WTC11 (cell line): Measurements from ENCODE around the gene GCDH. TPM values are rescaled to one million over a fixed set of nuclear protein-coding genes. Genes with fewer than 3 reads are reported as not detected.

Experiments used
- ATAC-seq: fragments of 200-7000 bp; cut with Tn5 transposase; 2 replicates; pipeline ENCODE4 v1.10.0; 2021; ENCODE audit warnings: mild to moderate bottlenecking, moderate library complexity
- CTCF ChIA-PET: fragments of 300-600 bp; sonication (Branson Sonifier 250); formaldehyde crosslinking; loops from one replicate; lab custom pipeline; 2021; ENCODE audit warnings: antibody characterized with exemption; lab: Charles Lee
- POLR2A ChIA-PET: fragments of 350-600 bp; sonication (Branson Sonifier 250); formaldehyde crosslinking; loops from one replicate; lab custom pipeline; 2021; ENCODE audit warnings: antibody characterized with exemption; lab: Charles Lee
- DNase-seq: peaks from one replicate; pipeline ENCODE4 v3.0.0; 2021; ENCODE audit warnings: low spot score
- H3K27ac Mint-ChIP-seq: 2 replicates; pipeline ENCODE4 v1.8.0; 2021; ENCODE audit warnings: mixed read lengths
- H3K27me3 Mint-ChIP-seq: 2 replicates; pipeline ENCODE4 v1.8.0; 2021; ENCODE audit warnings: low read depth, mild to moderate bottlenecking, moderate library complexity, mixed read lengths
- H3K36me3 Mint-ChIP-seq: 2 replicates; pipeline ENCODE4 v1.8.0; 2021; ENCODE audit warnings: mixed read lengths
- H3K4me1 Mint-ChIP-seq: 2 replicates; pipeline ENCODE4 v1.8.0; 2022; ENCODE audit warnings: mixed read lengths
- H3K4me3 Mint-ChIP-seq: 2 replicates; pipeline ENCODE4 v1.8.0; 2021; ENCODE audit warnings: mild to moderate bottlenecking, moderate library complexity, mixed read lengths
- H3K9me3 Mint-ChIP-seq: 2 replicates; pipeline ENCODE4 v1.8.0; 2021; ENCODE audit warnings: mixed read lengths
- ATF1 ChIP-seq: sonication (generic); formaldehyde crosslinking; IDR thresholded peaks from 2 replicates; pipeline ENCODE4 v1.8.1; 2023; ENCODE audit warnings: mild to moderate bottlenecking, moderate library complexity, missing genetic modification reagents
- CDX4 ChIP-seq: fragments of 250-450 bp; sonication (Bioruptor Pico); IDR thresholded peaks from 2 replicates; pipeline ENCODE4 v1.9.0; 2021; ENCODE audit warnings: moderate library complexity, mild to moderate bottlenecking, inconsistent platforms, borderline replicate concordance
- CTCF ChIP-seq: fragments of 200-600 bp; IDR thresholded peaks from 2 replicates; pipeline ENCODE4 v1.8.0; 2022; ENCODE audit warnings: antibody characterized with exemption
- E2F1 ChIP-seq: sonication (generic); formaldehyde crosslinking; IDR thresholded peaks from 2 replicates; pipeline ENCODE4 v1.8.0; 2022; ENCODE audit warnings: mild to moderate bottlenecking, missing genetic modification reagents
- EMX1 ChIP-seq: fragments of 250-450 bp; sonication (Bioruptor Pico); IDR thresholded peaks from 2 replicates; pipeline ENCODE4 v1.8.0; 2021; ENCODE audit warnings: mild to moderate bottlenecking
- GABPB1 ChIP-seq: sonication (generic); formaldehyde crosslinking; IDR thresholded peaks from 2 replicates; pipeline ENCODE4 v1.8.1; 2023; ENCODE audit warnings: mild to moderate bottlenecking, missing genetic modification reagents
- GTF2I ChIP-seq: fragments of 250-450 bp; sonication (Bioruptor Pico); conservative IDR thresholded peaks from 2 replicates; pipeline ENCODE4 v1.4.0; 2021; ENCODE audit warnings: mild to moderate bottlenecking
- JAZF1 ChIP-seq: fragments of 250-450 bp; sonication (Bioruptor Pico); IDR thresholded peaks from 2 replicates; pipeline ENCODE4 v1.9.0; 2021; ENCODE audit warnings: moderate library complexity, mild to moderate bottlenecking, inconsistent platforms
- NFE2L1 ChIP-seq: sonication (generic); formaldehyde crosslinking; IDR thresholded peaks from 2 replicates; pipeline ENCODE4 v1.8.1; 2023; ENCODE audit warnings: missing genetic modification reagents
- PRDM15 ChIP-seq: sonication (generic); formaldehyde crosslinking; IDR thresholded peaks from 2 replicates; pipeline ENCODE4 v1.8.0; 2022; ENCODE audit warnings: missing genetic modification reagents
- PREB ChIP-seq: sonication (generic); formaldehyde crosslinking; IDR thresholded peaks from 2 replicates; pipeline ENCODE4 v1.8.1; 2022; ENCODE audit warnings: mild to moderate bottlenecking, missing genetic modification reagents, moderate library complexity, borderline replicate concordance
- RELA ChIP-seq: sonication (generic); formaldehyde crosslinking; IDR thresholded peaks from 2 replicates; pipeline ENCODE4 v1.8.1; 2022; ENCODE audit warnings: missing genetic modification reagents, mild to moderate bottlenecking, borderline replicate concordance
- SP1 ChIP-seq: sonication (generic); formaldehyde crosslinking; conservative IDR thresholded peaks from 2 replicates; pipeline ENCODE4 v1.8.1; 2022; ENCODE audit warnings: missing genetic modification reagents
- ZMAT4 ChIP-seq: fragments of 250-450 bp; sonication (Bioruptor Pico); IDR thresholded peaks from 2 replicates; pipeline ENCODE4 v1.9.0; 2021; ENCODE audit warnings: mild to moderate bottlenecking
- ZNF121 ChIP-seq: sonication (generic); formaldehyde crosslinking; IDR thresholded peaks from 2 replicates; pipeline ENCODE4 v1.8.0; 2023; ENCODE audit warnings: missing genetic modification reagents
- ZNF263 ChIP-seq: sonication (generic); formaldehyde crosslinking; IDR thresholded peaks from 2 replicates; pipeline ENCODE4 v1.8.1; 2022; ENCODE audit warnings: low read depth, mild to moderate bottlenecking, moderate library complexity, missing genetic modification reagents
- ZSCAN18 ChIP-seq: fragments of 250-450 bp; sonication (Bioruptor Pico); IDR thresholded peaks from 2 replicates; pipeline ENCODE4 v2.1.2; 2022; ENCODE audit warnings: mild to moderate bottlenecking, moderate library complexity
- total RNA-seq: library from RNA; stranded (reverse); gene quantifications from 3 replicates; pipeline ENCODE4 v1.2.3, GENCODE V29; 2021

The GCDH gene
- total RNA-seq, 1 experiment from 2014 or later: 69.0 TPM

GRCh38 chr19:12872255-12872654, 18.7 kb upstream of the GCDH start (continued):
- TF ChIP-seq ZSCAN18 (no peak), PREB (no peak)

- POLR2A ChIA-PET: interaction anchor here (0.5 to 3.1 kb wide), 9 partner anchors 8 to 733 kb away, joined by 3 to 18 read pairs (median 4); partner anchors contain the start of genes DNASE2, GCDH, RNASEH2A and ZNF20
- H3K36me3 Mint-ChIP-seq: peaks cover 50% of the 10 kb centered on the region
- H3K27me3 Mint-ChIP-seq: peaks cover 30% of the 10 kb centered on the region
- peaks cover 8% of the 10 kb centered on the region for H3K9me3 Mint-ChIP-seq
- CTCF ChIA-PET: interaction anchor here (0.5 to 2.4 kb wide), 27 partner anchors 8 to 323 kb away, joined by 3 to 49 read pairs (median 5); partner anchors contain the start of genes BEST2, GCDH, JUNB and SYCE2
- TF ChIP-seq PRDM15 (CRISPR knock-in tag) (no peak), EMX1 (CRISPR knock-in tag) (no peak), CTCF (no peak), SP1 (CRISPR knock-in tag) (no peak), ZMAT4 (CRISPR knock-in tag) (no peak)
- DNase-seq: peak; percentile 89
- peak; percentile 86 for ATAC-seq
- no peak overlapping the region for H3K27ac Mint-ChIP-seq
- peak overlapping the region; percentile 67 for H3K4me3 Mint-ChIP-seq
- H3K4me1 Mint-ChIP-seq: no peaks in the 10 kb centered on the region; the same call in 1 of the 2 replicates
These were observed 17.7 kb upstream of the GCDH start for GRCh38 chr19:12872941-12873890.

GRCh38 chr19:12873891-12874745, 16.8 kb upstream of the GCDH start:
- Mint-ChIP-seq H3K36me3 (peaks cover 50% of the 10 kb centered on the region), H3K9me3 (peaks cover 8% of the 10 kb centered on the region), H3K4me3 (peak overlapping the region; percentile 67), H3K27me3 (peaks cover 27% of the 10 kb centered on the region), H3K27ac (no peak overlapping the region), H3K4me1 (no peaks in the 10 kb centered on the region)
- DNase-seq (no peak), ATAC-seq (no peak)
- POLR2A ChIA-PET: interaction anchor here (1.2 to 3.1 kb wide), 3 partner anchors 9 to 17 kb away, joined by 4 to 18 read pairs (median 5); partner anchors contain the start of gene GCDH
- CTCF ChIA-PET: interaction anchor here (0.6 to 2.4 kb wide), 8 partner anchors 10 to 114 kb away, joined by 3 to 49 read pairs (median 6); no protein-coding TSS in a partner anchor
- TF ChIP-seq ZNF263 (no peak), JAZF1 (CRISPR knock-in tag) (no peak), GABPB1 (CRISPR knock-in tag) (no peak), RELA (CRISPR knock-in tag) (no peak), E2F1 (no peak), GTF2I (no peak), CDX4 (no peak), ATF1 (CRISPR knock-in tag) (no peak), ZNF121 (no peak), NFE2L1 (CRISPR knock-in tag) (no peak)
